GM19239 (cell line): ENCODE measurements around the gene NT5DC1.
A peak's percentile ranks its signal among the peaks of the same experiment; 100 is the strongest.
"Not testable (repeated sequence)": the region's sequence is repeated elsewhere in the genome, so short reads cannot be mapped to it uniquely, and the experiment has no call there.

ENCODE experiments used
- DNase-seq: peaks from one replicate; pipeline ENCODE4 v3.0.0; 2011; ENCODE audit warnings: low spot score; ENCODE audit not compliant: insufficient read length
- FAIRE-seq: peaks from 2 replicates; lab custom pipeline; 2011; peaks lifted over from hg19 to GRCh38; lab: Jason Lieb, UNC

NT5DC1 gene

GRCh38 chr6:116265041-116265829 is 164.6 kb downstream of the NT5DC1 start:
- FAIRE-seq, result no peak
- DNase-seq, result no peak

- DNase-seq, result no peak
- no peak for FAIRE-seq
Measured at GRCh38 chr6:116266803-116267202, 166.2 kb downstream of the NT5DC1 start.

GRCh38 chr6:116267836-116268588 is 167.4 kb downstream of the NT5DC1 start:
- FAIRE-seq (no peak), DNase-seq (no peak)

GRCh38 chr6:116268589-116269293 is 168.1 kb downstream of the NT5DC1 start:
- FAIRE-seq (peak; percentile 55), DNase-seq (peak; percentile 19)

GRCh38 chr6:116271149-116271708 is 170.6 kb downstream of the NT5DC1 start:
- FAIRE-seq (no peak), DNase-seq (no peak)

GRCh38 chr6:116277124-116277523 is 176.5 kb downstream of the NT5DC1 start:
- DNase-seq (no peak), FAIRE-seq (no peak)

- DNase-seq (no peak), FAIRE-seq (no peak)
Measured at GRCh38 chr6:116278481-116278829, 177.8 kb downstream of the NT5DC1 start.

- no peak for DNase-seq
- no peak for FAIRE-seq
Measured at GRCh38 chr6:116278854-116279231, 178.2 kb downstream of the NT5DC1 start.

GRCh38 chr6:116279232-116280160 is 178.8 kb downstream of the NT5DC1 start, which contains the start of gene TSPYL1:
Gene TSPYL1, minus strand, starts transcription at chr6:116279930. Its CDS starts 100 bp downstream, at chr6:116279830.
- FAIRE-seq (peak; percentile 81), DNase-seq (peak; percentile 49)

- DNase-seq, result no peak
- FAIRE-seq, result no peak
Measured at GRCh38 chr6:116280161-116280932, 179.7 kb downstream of the NT5DC1 start.

- no peak for FAIRE-seq
- no peak for DNase-seq
Measured at GRCh38 chr6:116280933-116281316, 180.3 kb downstream of the NT5DC1 start.

- FAIRE-seq (no peak), DNase-seq (no peak)
Measured at GRCh38 chr6:116282698-116283097, 182.0 kb downstream of the NT5DC1 start.

- FAIRE-seq, result no peak
- DNase-seq, result no peak
Measured at GRCh38 chr6:116283191-116283590, 182.5 kb downstream of the NT5DC1 start.

- FAIRE-seq, DNase-seq: not testable (repeated sequence)
Measured at GRCh38 chr6:116284984-116285383, 184.3 kb downstream of the NT5DC1 start.

GRCh38 chr6:116286773-116287358 is 186.2 kb downstream of the NT5DC1 start:
- FAIRE-seq (no peak), DNase-seq (no peak)

GRCh38 chr6:116287689-116288282 is 187.1 kb downstream of the NT5DC1 start:
- peak; percentile 95 for FAIRE-seq
- no peak for DNase-seq

- DNase-seq (no peak), FAIRE-seq (no peak)
Measured at GRCh38 chr6:116289876-116290275, 189.2 kb downstream of the NT5DC1 start.

- DNase-seq (no peak), FAIRE-seq (no peak)
Measured at GRCh38 chr6:116290799-116291198, 190.1 kb downstream of the NT5DC1 start.
